Left renal pelvis (tissue), 4 donors: ENCODE measurements around the gene GCK. TPM values are rescaled to one million over a fixed set of nuclear protein-coding genes. Genes with fewer than 3 reads are reported as not detected.

Experiments
- DNase-seq, 4 donors: peaks; one replicate each; pipeline ENCODE4 v3.0.0-alpha.2; 2013; ENCODE audit warnings: low read depth in 4 of 4, low spot score in 3 of 4
- polyA plus RNA-seq, 4 donors: library from polyadenylated mRNA; unstranded; fragments of 120-200 nt; gene quantifications; one replicate each; pipeline ENCODE4 v1.2.1, GENCODE V29; 2013; ENCODE audit not compliant: insufficient read length in 4 of 4

Gene GCK
- polyA plus RNA-seq, 4 donors = 2.4 to 3.8 (median 2.7) TPM

- DNase-seq = no peak
Measured at GRCh38 chr7:44124822-44125202, 64.4 kb downstream of the GCK start.

GRCh38 chr7:44123190-44124003 is 65.8 kb downstream of the GCK start, which contains the start of gene POLD2:
TSS of gene POLD2 (minus strand) at chr7:44123548. CDS start at chr7:44122053, 1,495 bp downstream.
- peak; percentile 89 to 95 (median 94) for DNase-seq

- DNase-seq = no peak
Measured at GRCh38 chr7:44122529-44122928, 66.7 kb downstream of the GCK start.

- DNase-seq = no peak
Measured at GRCh38 chr7:44121761-44122420, 67.3 kb downstream of the GCK start.

GRCh38 chr7:44120395-44120794 is 68.8 kb downstream of the GCK start:
- no peak for DNase-seq

GRCh38 chr7:44119829-44120380 is 69.3 kb downstream of the GCK start:
- DNase-seq = no peak

- no peak for DNase-seq
Measured at GRCh38 chr7:44117801-44118429, 71.3 kb downstream of the GCK start.

- no peak for DNase-seq
Measured at GRCh38 chr7:44116789-44117666, 72.2 kb downstream of the GCK start.

GRCh38 chr7:44116087-44116788 is 73.0 kb downstream of the GCK start:
- no peak for DNase-seq

- DNase-seq = no peak
Measured at GRCh38 chr7:44114586-44115310, 74.5 kb downstream of the GCK start.

GRCh38 chr7:44113764-44114354 is 75.4 kb downstream of the GCK start:
- DNase-seq = no peak

GRCh38 chr7:44112997-44113763 is 76.1 kb downstream of the GCK start:
- no peak for DNase-seq

- DNase-seq = no peak
Measured at GRCh38 chr7:44112231-44112996, 76.8 kb downstream of the GCK start.

GRCh38 chr7:44111761-44112160 is 77.5 kb downstream of the GCK start:
- no peak for DNase-seq

- no peak for DNase-seq
Measured at GRCh38 chr7:44110719-44111635, 78.3 kb downstream of the GCK start.

- DNase-seq = no peak
Measured at GRCh38 chr7:44109991-44110390, 79.2 kb downstream of the GCK start.
